Measurements from ENCODE around the gene CLIC5.

- TF ChIP-seq CTCF (IDR thresholded peaks at IDR 0.05; ENCODE audit: low read length): no peak
- no peak for TF ChIP-seq EZH2 (IDR thresholded peaks at IDR 0.05; ENCODE audit: borderline replicate concordance, low read length)
Measured at GRCh38 chr6:45964300-45964699, 51.4 kb downstream of the CLIC5 start.
